H1 (cell line): ENCODE measurements around the gene WFDC5.

Experiments
- ASH2L ChIP-seq: fragments of 200-600, 300-600 bp; sonication (generic); IDR thresholded peaks from one replicate; pipeline ENCODE4 v1.7.1; 2017; ENCODE audit warnings: low read length
- CBX5 ChIP-seq: fragments of 300-800, 300-1000 bp; sonication (generic); IDR thresholded peaks from 2 replicates; pipeline ENCODE4 v1.7.1; 2016; ENCODE audit warnings: antibody characterized with exemption, low read length, low read depth
- CBX8 ChIP-seq: fragments of 300-800, 300-1000 bp; sonication (generic); IDR thresholded peaks from 2 replicates; pipeline ENCODE4 v1.7.1; 2016; ENCODE audit warnings: low read depth, low read length, borderline replicate concordance
- CTCF ChIP-seq, 3 experiments: IDR thresholded peaks; 1 replicate in 2 of 3; 2 replicates in 1 of 3; pipeline versions ENCODE4 v1.5.1 to v1.6.1; 2011; ENCODE audit warnings: low read length in 3 of 3, mild to moderate bottlenecking in 3 of 3, inconsistent platforms in 2 of 3, low read depth in 1 of 3, moderate library complexity in 1 of 3; ENCODE audit not compliant: insufficient read depth in 1 of 3; ENCODE audit errors: control extremely low read depth in 1 of 3
- EP300 ChIP-seq, 2 experiments: IDR thresholded peaks; 1 replicate in 1 of 2; 2 replicates in 1 of 2; pipeline ENCODE4 v1.6.1; 2011 to 2012; ENCODE audit warnings: low read depth in 2 of 2, low read length in 2 of 2, mild to moderate bottlenecking in 2 of 2, borderline replicate concordance in 1 of 2, inconsistent platforms in 1 of 2, moderate library complexity in 1 of 2
- NANOG ChIP-seq: IDR thresholded peaks from 2 replicates; pipeline ENCODE4 v1.6.1; 2011; ENCODE audit warnings: low read length, low read depth, mild to moderate bottlenecking, inconsistent platforms; ENCODE audit not compliant: insufficient read depth, poor library complexity, severe bottlenecking
- POLR2A ChIP-seq, 2 experiments: IDR thresholded peaks; 1 replicate in 1 of 2; 2 replicates in 1 of 2; pipeline ENCODE4 v1.6.1; 2011; ENCODE audit warnings: low read depth in 2 of 2, low read length in 2 of 2, mild to moderate bottlenecking in 2 of 2; ENCODE audit errors: control extremely low read depth in 1 of 2
- POLR2AphosphoS5 ChIP-seq: IDR thresholded peaks from 2 replicates; pipeline ENCODE4 v1.6.1; 2011; ENCODE audit warnings: low read depth, low read length
- RAD21 ChIP-seq, 2 experiments: IDR thresholded peaks in 1 of 2; conservative IDR thresholded peaks in 1 of 2; 2 replicates each; pipeline ENCODE4 v1.6.1; 2011; ENCODE audit warnings: low read depth in 2 of 2, low read length in 2 of 2, improper control_type of control experiment in 1 of 2, inconsistent platforms in 1 of 2, mild to moderate bottlenecking in 1 of 2, moderate library complexity in 1 of 2
- SP1 ChIP-seq: IDR thresholded peaks from 2 replicates; pipeline ENCODE4 v1.6.1; 2011; ENCODE audit warnings: low read depth, low read length
- TAF1 ChIP-seq: IDR thresholded peaks from 2 replicates; pipeline ENCODE4 v1.6.1; 2011; ENCODE audit warnings: mild to moderate bottlenecking, low read depth, low read length

GRCh38 chr20:45149062-45149461 lies 34.1 kb upstream of the WFDC5 start:
- TF ChIP-seq SP1 (no peak), CBX5 (no peak), CTCF (IDR thresholded peaks at IDR 0.05; ENCODE audit: control extremely low read depth in 1 of 3, insufficient read depth in 1 of 3, low read depth in 1 of 3, low read length in 3 of 3) (no peak), NANOG (no peak), POLR2A (IDR thresholded peaks at IDR 0.05; ENCODE audit: control extremely low read depth in 1 of 2, low read depth in 2 of 2, low read length in 2 of 2) (no peak), CBX8 (no peak), TAF1 (no peak), POLR2AphosphoS5 (no peak), RAD21 (IDR thresholded peaks at IDR 0.05 in 1 of 2, conservative IDR thresholded peaks at IDR 0.05 in 1 of 2; ENCODE audit: low read depth in 2 of 2, low read length in 2 of 2) (no peak), ASH2L (no peak), EP300 (IDR thresholded peaks at IDR 0.05; ENCODE audit: borderline replicate concordance in 1 of 2, low read depth in 2 of 2, low read length in 2 of 2) (no peak)
